Thyroid gland (tissue), 4 donors: ENCODE data around the gene TNPO3.

Experiments
- CTCF ChIP-seq, 6 experiments: fragments of 200-600 bp in 3 of 6; fragments of 450-650 bp in 3 of 6; sonication (generic) in 3 of 6; IDR thresholded peaks; one replicate each; pipeline ENCODE4 v1.5.1; 2016 to 2019; ENCODE audit warnings: antibody characterized with exemption in 6 of 6, mild to moderate bottlenecking in 2 of 6, inconsistent platforms in 1 of 6, moderate library complexity in 1 of 6
- POLR2A ChIP-seq, 2 donors: fragments of 450-650 bp; IDR thresholded peaks; one replicate each; pipeline ENCODE4 v1.6.1; 2017; ENCODE audit warnings: antibody characterized with exemption in 2 of 2, mild to moderate bottlenecking in 2 of 2, moderate library complexity in 1 of 2

- TF ChIP-seq POLR2A (IDR thresholded peaks at IDR 0.05) (no peak), CTCF (IDR thresholded peaks at IDR 0.05) (no peak)
These were observed 48.1 kb downstream of the TNPO3 start for GRCh38 chr7:129006636-129007414.
